Measurements from ENCODE around the gene GARRE1.

DNA sequence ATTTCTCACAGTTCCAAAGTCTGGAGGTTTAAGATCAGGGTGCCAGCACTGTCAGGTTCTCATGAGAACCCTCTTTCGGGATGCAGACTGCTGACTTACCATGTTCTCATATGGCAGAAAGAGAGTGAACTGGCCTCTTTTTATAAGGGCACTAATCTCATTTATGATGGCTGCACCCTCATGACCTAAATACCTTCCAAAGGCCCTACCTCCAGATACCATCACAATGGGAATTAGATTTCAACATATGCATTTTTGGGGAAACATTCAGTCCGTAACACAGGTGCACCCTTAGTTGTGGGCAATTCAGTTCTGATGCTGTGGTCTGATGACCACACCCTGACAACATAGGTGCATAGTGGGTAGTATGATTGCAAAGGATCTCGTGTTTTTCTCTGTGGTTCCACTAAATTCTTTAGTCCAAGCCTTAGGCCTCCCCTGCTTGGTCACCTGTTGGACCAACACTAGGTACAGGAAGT lies 33.3 kb downstream of the GARRE1 start:
- TF ChIP-seq, protein P1, sequence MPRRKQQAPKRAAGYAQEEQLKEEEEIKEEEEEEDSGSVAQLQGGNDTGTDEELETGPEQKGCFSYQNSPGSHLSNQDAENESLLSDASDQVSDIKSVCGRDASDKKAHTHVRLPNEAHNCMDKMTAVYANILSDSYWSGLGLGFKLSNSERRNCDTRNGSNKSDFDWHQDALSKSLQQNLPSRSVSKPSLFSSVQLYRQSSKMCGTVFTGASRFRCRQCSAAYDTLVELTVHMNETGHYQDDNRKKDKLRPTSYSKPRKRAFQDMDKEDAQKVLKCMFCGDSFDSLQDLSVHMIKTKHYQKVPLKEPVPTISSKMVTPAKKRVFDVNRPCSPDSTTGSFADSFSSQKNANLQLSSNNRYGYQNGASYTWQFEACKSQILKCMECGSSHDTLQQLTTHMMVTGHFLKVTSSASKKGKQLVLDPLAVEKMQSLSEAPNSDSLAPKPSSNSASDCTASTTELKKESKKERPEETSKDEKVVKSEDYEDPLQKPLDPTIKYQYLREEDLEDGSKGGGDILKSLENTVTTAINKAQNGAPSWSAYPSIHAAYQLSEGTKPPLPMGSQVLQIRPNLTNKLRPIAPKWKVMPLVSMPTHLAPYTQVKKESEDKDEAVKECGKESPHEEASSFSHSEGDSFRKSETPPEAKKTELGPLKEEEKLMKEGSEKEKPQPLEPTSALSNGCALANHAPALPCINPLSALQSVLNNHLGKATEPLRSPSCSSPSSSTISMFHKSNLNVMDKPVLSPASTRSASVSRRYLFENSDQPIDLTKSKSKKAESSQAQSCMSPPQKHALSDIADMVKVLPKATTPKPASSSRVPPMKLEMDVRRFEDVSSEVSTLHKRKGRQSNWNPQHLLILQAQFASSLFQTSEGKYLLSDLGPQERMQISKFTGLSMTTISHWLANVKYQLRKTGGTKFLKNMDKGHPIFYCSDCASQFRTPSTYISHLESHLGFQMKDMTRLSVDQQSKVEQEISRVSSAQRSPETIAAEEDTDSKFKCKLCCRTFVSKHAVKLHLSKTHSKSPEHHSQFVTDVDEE (CRISPR knock-in tag; IDR thresholded peaks at IDR 0.05) = no peak
- no peak for TF ChIP-seq BACH2 (CRISPR knock-in tag; IDR thresholded peaks at IDR 0.05; ENCODE audit: borderline replicate concordance)
- no peak for TF ChIP-seq PPARA (CRISPR knock-in tag; IDR thresholded peaks at IDR 0.05; ENCODE audit: borderline replicate concordance)

Measured in SK-N-SH treated with all-trans-retinoic acid at 6 μM for 48 hours (cell line).